ENCODE data around the gene COL1A2.

Gene COL1A2

GRCh38 chr7:94444813-94445212, 50.1 kb downstream of the COL1A2 start:
- TF ChIP-seq ZNF274 (IDR thresholded peaks at IDR 0.05; ENCODE audit: low read depth, low read length) = no peak
- H3K4me3 ChIP-seq (ENCODE audit: low read length) = no peak overlapping the region

- H3K4me3 ChIP-seq (ENCODE audit: low read length) = no peak overlapping the region
- TF ChIP-seq ZNF274 (IDR thresholded peaks at IDR 0.05; ENCODE audit: low read depth, low read length) = no peak
Measured at GRCh38 chr7:94445696-94446194, 51.0 kb downstream of the COL1A2 start.

DNA sequence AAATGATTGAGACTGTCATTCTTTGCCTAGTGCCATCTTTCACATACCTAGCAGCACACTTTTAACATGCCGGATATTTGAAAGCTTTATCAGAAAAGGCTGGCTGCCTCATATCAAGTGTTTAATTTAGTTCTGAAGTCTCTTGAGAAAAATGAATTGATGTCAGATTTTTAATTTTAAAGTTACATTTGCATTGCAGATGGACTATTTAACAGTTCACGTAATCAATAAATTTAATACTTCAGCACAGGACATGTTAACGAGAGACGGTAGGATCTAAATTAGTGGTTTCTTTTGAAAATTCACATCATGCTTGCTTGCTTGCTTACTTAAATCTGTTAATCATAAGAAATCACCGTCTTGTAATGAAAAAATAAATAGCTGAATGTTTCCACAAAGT, 51.6 kb downstream of the COL1A2 start:
- H3K4me3 ChIP-seq (ENCODE audit: low read length) = no peak overlapping the region

GRCh38 chr7:94449151-94449725, 54.5 kb downstream of the COL1A2 start:
- H3K4me3 ChIP-seq (ENCODE audit: low read length) = no peak overlapping the region
- no peak for TF ChIP-seq ZNF274 (IDR thresholded peaks at IDR 0.05; ENCODE audit: low read depth, low read length)

More for the DNA sequence above, 51.6 kb downstream of the COL1A2 start:
- TF ChIP-seq ZNF274 (IDR thresholded peaks at IDR 0.05; ENCODE audit: low read depth, low read length) = no peak

GRCh38 chr7:94450044-94450697, 55.5 kb downstream of the COL1A2 start:
- no peak for TF ChIP-seq ZNF274 (IDR thresholded peaks at IDR 0.05; ENCODE audit: low read depth, low read length)
- no peak overlapping the region for H3K4me3 ChIP-seq (ENCODE audit: low read length)

DNA sequence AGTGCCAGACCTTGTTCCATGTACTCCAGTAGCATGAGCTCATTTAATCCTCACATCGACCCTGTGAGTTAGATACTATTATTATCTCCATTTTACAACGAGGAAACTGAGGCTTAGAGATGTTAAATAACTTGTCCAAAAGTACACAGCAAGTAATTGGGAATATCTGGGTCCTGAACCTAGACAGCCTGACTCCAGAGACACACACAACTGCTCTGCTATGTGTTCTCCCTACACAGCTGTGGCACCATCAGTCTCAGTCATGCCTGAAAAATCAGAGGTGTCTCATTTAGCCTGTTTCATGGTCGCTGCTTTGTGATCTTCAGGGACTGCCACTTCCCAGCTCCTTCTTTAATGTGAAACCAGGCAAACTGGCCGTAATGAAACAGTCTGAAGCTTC, 56.5 kb downstream of the COL1A2 start:
- H3K4me3 ChIP-seq (ENCODE audit: low read length) = no peak overlapping the region
- TF ChIP-seq ZNF274 (IDR thresholded peaks at IDR 0.05; ENCODE audit: low read depth, low read length) = no peak

DNA sequence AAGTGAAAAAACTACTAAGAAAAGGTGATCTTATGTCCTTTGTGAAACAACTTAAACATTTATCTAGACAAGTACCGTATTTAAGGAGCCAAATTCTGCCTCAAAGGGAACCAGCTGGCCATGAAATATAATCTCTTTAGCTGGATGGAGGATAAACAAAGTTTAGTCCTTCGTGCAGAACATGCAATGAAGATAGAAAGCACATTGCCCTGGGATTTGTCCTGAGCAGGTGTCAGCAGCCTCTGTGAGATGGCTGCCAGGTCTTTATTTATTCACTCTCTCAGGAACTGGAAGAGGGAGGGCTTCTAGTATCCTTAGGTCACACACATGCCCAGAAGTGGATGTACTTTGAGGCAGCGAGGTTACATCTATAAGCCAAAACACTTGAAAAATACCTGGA, 57.5 kb downstream of the COL1A2 start:
- TF ChIP-seq ZNF274 (IDR thresholded peaks at IDR 0.05; ENCODE audit: low read depth, low read length) = no peak
- no peak overlapping the region for H3K4me3 ChIP-seq (ENCODE audit: low read length)

DNA sequence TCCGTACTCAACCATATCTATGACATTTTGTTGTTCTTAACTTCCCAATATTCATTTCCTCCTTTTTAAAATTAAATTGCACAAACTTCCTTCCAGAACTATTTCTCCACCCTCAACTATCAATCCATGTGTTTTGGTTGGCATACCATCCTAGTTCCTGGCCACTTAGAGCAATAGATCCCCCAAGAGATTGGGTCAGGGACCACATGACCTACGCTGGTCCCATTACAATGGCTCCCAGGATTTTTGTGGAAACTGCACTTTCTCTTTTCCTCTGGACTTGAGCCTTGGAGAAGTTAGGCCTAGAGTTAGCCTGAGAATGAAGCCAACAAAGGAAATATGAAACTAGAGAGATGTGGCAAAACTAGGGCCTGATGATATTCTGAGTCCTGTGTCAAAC, 59.2 kb downstream of the COL1A2 start:
- no peak for TF ChIP-seq ZNF274 (IDR thresholded peaks at IDR 0.05; ENCODE audit: low read depth, low read length)
- H3K4me3 ChIP-seq (ENCODE audit: low read length) = no peak overlapping the region

GRCh38 chr7:94458041-94458440, 63.3 kb downstream of the COL1A2 start:
- no peak overlapping the region for H3K4me3 ChIP-seq (ENCODE audit: low read length)
- TF ChIP-seq ZNF274 (IDR thresholded peaks at IDR 0.05; ENCODE audit: low read depth, low read length) = no peak

GRCh38 chr7:94466516-94466915, 71.8 kb downstream of the COL1A2 start:
- TF ChIP-seq ZNF274 (IDR thresholded peaks at IDR 0.05; ENCODE audit: low read depth, low read length) = no peak
- no peak overlapping the region for H3K4me3 ChIP-seq (ENCODE audit: low read length)

- no peak for TF ChIP-seq ZNF274 (IDR thresholded peaks at IDR 0.05; ENCODE audit: low read depth, low read length)
- no peak overlapping the region for H3K4me3 ChIP-seq (ENCODE audit: low read length)
Measured at GRCh38 chr7:94471604-94472003, 76.9 kb downstream of the COL1A2 start.

DNA sequence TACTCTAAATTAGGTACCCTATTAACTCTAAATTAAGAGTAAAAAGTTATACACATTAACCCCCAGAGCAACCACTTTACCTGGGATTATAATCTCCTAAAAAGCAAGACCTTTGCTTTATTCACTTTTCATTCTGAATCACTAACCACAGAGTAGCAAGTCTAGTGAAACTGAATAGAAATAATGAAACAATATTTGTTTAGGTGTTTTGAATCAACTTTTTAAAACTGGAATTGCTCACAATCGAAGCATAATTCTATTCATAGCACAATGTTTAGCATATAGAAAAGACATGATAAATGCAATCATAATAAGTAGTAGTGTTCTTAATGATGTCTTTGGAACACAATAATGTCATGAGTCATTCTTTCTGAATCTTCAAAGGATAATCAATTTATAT, 77.9 kb downstream of the COL1A2 start:
- TF ChIP-seq ZNF274 (IDR thresholded peaks at IDR 0.05; ENCODE audit: low read depth, low read length) = no peak
- no peak overlapping the region for H3K4me3 ChIP-seq (ENCODE audit: low read length)

DNA sequence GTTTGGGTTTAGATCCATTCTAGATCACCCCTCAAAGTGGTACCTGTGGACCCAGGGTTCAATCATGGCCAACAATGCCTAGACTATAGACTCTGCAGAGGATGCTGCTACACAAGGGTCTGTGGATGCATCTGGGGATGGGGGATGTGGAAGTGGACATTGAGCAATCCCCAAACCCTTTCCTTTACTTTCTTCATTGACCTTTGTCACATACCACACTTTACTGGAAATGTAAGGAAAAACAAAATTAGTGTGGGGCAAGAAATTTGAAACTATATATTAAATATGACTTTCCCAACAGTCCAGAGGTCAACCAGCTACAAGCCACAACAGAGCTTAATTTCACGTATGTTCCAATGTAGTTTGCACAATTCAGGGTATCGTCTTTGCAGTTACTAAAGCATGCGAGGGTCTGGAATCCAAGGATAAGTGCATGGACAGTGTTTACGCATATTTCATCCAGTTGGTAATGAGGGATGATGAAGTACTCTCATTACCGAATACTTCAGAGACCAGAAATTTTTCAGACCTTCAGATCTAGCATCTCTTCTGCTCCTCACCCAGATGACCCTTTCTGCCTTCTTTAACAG, 81.7 kb downstream of the COL1A2 start:
- TF ChIP-seq ZNF274 (IDR thresholded peaks at IDR 0.05; ENCODE audit: low read depth, low read length) = no peak
- no peak overlapping the region for H3K4me3 ChIP-seq (ENCODE audit: low read length)

- TF ChIP-seq ZNF274 (IDR thresholded peaks at IDR 0.05; ENCODE audit: low read depth, low read length) = no peak
- no peak overlapping the region for H3K4me3 ChIP-seq (ENCODE audit: low read length)
Measured at GRCh38 chr7:94477878-94478277, 83.2 kb downstream of the COL1A2 start.

GRCh38 chr7:94478648-94479214, 84.0 kb downstream of the COL1A2 start:
- TF ChIP-seq ZNF274 (IDR thresholded peaks at IDR 0.05; ENCODE audit: low read depth, low read length) = no peak
- H3K4me3 ChIP-seq (ENCODE audit: low read length) = no peak overlapping the region

All from GM08714 (cell line).